Upper lobe of right lung (tissue), 1 donor: ENCODE results near the gene ACRBP. TPM values are rescaled to one million over a fixed set of nuclear protein-coding genes. Genes with fewer than 3 reads are reported as not detected.
"Not testable (repeated sequence)": the region's sequence is repeated elsewhere in the genome, so short reads cannot be mapped to it uniquely, and the experiment has no call there.

Experiments
- ATAC-seq: fragments of 200-7000 bp; cut with Tn5 transposase; one replicate; pipeline ENCODE4 v1.9.1; 2020; ENCODE audit warnings: mild to moderate bottlenecking, moderate library complexity
- DNase-seq: peaks from one replicate; pipeline ENCODE4 v3.0.0-alpha.2; 2020
- H3K27ac ChIP-seq: fragments of 200-600 bp; one replicate; pipeline ENCODE4 v1.8.0; 2022
- H3K27me3 ChIP-seq: fragments of 200-600 bp; one replicate; pipeline ENCODE4 v1.8.0; 2022; ENCODE audit warnings: mild to moderate bottlenecking
- H3K36me3 ChIP-seq: fragments of 200-600 bp; one replicate; pipeline ENCODE4 v1.8.0; 2022
- H3K4me1 ChIP-seq: fragments of 200-600 bp; one replicate; pipeline ENCODE4 v1.8.0; 2022
- H3K4me3 ChIP-seq: fragments of 200-600 bp; one replicate; pipeline ENCODE4 v1.8.0; 2022; ENCODE audit warnings: mild to moderate bottlenecking
- H3K9me3 ChIP-seq: fragments of 200-600 bp; one replicate; pipeline ENCODE4 v1.8.0; 2022
- intact Hi-C: fragments of 100-400 bp; cut with DNase I; formaldehyde crosslinking; loops from one replicate; pipeline ENCODE4 v1.11.0; 2022
- total RNA-seq: library from RNA; stranded (reverse); fragmentation: NEBNext Ultra II Directional; extraction: Animal tissue kit (Norgen Biotek cat#: 25700); gene quantifications from one replicate; pipeline ENCODE4 v1.2.1, GENCODE V29; 2021
- TF ChIP-seq, protein P1 (sequence below): fragments of 200-600 bp; IDR thresholded peaks from one replicate; pipeline ENCODE4 v1.8.0; 2022; ENCODE audit warnings: antibody characterized with exemption
- donor health status: DM: no; HTN: yes; CAD: no; lungs with severe emphysema.

Gene ACRBP
- total RNA-seq, 1 donor from 2014 or later = 3.8 TPM

DNA sequence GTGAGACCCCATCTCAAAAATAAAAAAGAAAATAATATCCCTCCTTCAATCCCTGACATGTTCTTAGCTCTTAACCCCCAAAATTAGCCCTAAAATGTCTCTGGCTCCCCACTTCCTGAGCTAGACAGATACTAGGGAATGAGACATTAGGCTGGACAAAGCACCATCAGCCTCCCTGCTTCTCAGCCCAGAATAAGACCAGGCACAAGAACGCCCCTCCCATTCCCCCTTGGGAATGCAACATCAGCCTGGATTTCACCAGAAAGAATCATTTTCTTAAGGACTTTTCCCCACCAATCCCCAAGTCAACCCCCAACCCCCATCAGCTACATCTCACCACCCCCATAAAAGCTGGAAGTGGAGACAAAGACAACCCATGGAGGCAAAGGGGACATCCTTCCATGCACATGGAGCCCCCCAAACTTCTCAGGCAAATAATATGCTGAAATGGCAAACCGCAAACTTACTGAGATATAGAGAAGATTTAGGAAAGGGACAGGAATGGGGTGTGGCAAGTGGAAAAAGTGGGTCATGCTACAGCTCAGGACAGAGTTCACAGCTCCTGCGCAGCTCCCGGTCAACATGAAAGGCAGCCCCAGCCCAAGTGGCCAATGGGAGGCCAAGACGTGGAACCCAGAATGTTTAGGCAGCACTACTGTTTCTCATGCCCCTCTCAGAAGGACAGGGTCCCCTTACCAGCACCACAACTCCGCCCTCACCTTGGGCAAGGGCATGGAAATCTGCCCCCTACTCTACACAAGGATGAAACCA is 42.8 kb downstream of the ACRBP start:
- intact Hi-C loops = no loop called here
- peak overlapping the region; percentile 95 for H3K27ac ChIP-seq
- H3K9me3 ChIP-seq = no peaks in the 10 kb centered on the region
- ATAC-seq = no peak
- TF ChIP-seq, protein P1, sequence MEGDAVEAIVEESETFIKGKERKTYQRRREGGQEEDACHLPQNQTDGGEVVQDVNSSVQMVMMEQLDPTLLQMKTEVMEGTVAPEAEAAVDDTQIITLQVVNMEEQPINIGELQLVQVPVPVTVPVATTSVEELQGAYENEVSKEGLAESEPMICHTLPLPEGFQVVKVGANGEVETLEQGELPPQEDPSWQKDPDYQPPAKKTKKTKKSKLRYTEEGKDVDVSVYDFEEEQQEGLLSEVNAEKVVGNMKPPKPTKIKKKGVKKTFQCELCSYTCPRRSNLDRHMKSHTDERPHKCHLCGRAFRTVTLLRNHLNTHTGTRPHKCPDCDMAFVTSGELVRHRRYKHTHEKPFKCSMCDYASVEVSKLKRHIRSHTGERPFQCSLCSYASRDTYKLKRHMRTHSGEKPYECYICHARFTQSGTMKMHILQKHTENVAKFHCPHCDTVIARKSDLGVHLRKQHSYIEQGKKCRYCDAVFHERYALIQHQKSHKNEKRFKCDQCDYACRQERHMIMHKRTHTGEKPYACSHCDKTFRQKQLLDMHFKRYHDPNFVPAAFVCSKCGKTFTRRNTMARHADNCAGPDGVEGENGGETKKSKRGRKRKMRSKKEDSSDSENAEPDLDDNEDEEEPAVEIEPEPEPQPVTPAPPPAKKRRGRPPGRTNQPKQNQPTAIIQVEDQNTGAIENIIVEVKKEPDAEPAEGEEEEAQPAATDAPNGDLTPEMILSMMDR = no peak
- H3K36me3 ChIP-seq = peaks cover 36% of the 10 kb centered on the region
- no peak for DNase-seq
- no peaks in the 10 kb centered on the region for H3K27me3 ChIP-seq
- peaks cover 37% of the 10 kb centered on the region for H3K4me1 ChIP-seq
- peak overlapping the region; percentile 84 for H3K4me3 ChIP-seq

DNA sequence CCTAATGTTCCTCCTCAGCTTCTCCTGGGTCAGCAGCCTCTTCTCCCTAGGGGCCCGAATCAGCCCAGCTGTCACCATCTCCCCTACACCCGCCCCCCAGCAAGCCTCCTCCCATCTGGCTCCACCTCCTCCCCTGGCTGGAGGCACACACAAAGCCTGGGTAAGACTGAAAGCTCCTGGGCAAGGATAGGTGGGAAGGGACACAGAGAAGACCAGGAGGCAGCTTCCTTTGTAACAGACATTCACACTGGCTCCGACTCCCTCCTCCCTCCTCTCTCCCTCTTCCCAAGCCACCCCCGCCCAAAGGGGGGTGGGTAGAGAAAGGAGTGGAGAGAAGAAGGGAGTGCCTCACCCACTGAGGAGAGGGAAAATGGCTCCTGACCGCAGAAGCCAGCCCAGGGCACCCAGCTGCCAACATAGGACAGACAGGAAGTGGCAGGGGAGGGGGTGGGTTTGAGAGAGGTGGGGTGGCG is 44.1 kb downstream of the ACRBP start:
- H3K4me3 ChIP-seq = peak overlapping the region; percentile 84
- peaks cover 49% of the 10 kb centered on the region for H3K36me3 ChIP-seq
- no peaks in the 10 kb centered on the region for H3K27me3 ChIP-seq
- H3K4me1 ChIP-seq = peaks cover 37% of the 10 kb centered on the region
- peak overlapping the region; percentile 55 for H3K27ac ChIP-seq
- no peaks in the 10 kb centered on the region for H3K9me3 ChIP-seq
- DNase-seq (no peak), ATAC-seq (no peak)
- TF ChIP-seq, protein P1 = no peak
- intact Hi-C loops = no loop called here

DNA sequence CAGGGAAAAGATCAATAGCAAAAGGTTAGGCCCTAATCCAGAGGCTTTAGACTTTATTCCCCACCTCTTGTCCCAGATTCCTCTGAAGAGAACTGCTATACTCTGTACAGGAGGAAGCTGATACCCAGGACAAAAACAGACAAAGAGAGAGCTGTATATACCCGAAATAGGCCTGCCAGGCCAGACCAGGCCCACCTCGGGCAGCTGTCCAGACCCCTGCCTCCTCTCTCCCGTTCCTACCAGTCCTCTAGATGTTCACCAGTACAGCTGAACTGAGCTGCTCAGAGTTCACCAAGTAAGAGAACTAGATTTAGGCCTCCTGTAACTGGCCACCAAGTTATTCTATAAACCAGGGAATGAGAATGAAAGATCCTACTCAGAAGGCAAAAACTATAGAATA is 44.7 kb downstream of the ACRBP start:
- H3K27ac ChIP-seq = peak overlapping the region; percentile 55
- H3K9me3 ChIP-seq = no peaks in the 10 kb centered on the region
- no peaks in the 10 kb centered on the region for H3K27me3 ChIP-seq
- TF ChIP-seq, protein P1 = no peak
- H3K4me1 ChIP-seq = peaks cover 37% of the 10 kb centered on the region
- no peak overlapping the region for H3K4me3 ChIP-seq
- intact Hi-C loops = no loop called here
- DNase-seq (no peak), ATAC-seq (no peak)
- peaks cover 55% of the 10 kb centered on the region for H3K36me3 ChIP-seq

GRCh38 chr12:6595673-6596072 is 51.6 kb downstream of the ACRBP start:
- peaks cover 100% of the 10 kb centered on the region for H3K36me3 ChIP-seq
- intact Hi-C loops, H3K4me3 ChIP-seq, H3K9me3 ChIP-seq, ATAC-seq, H3K4me1 ChIP-seq, H3K27ac ChIP-seq, H3K27me3 ChIP-seq, DNase-seq: not testable (repeated sequence)

GRCh38 chr12:6592087-6592486 is 55.1 kb downstream of the ACRBP start:
- TF ChIP-seq, protein P1 = no peak
- ATAC-seq (no peak), DNase-seq (no peak)
- no peaks in the 10 kb centered on the region for H3K27me3 ChIP-seq
- H3K36me3 ChIP-seq = peaks cover 100% of the 10 kb centered on the region
- no peaks in the 10 kb centered on the region for H3K9me3 ChIP-seq
- no peaks in the 10 kb centered on the region for H3K4me1 ChIP-seq
- intact Hi-C loops = no loop called here
- H3K27ac ChIP-seq = no peak overlapping the region
- H3K4me3 ChIP-seq = no peak overlapping the region

Other genes starting within 250 kb of the ACRBP start
- 1.5 TPM for gene CD27, start 202.5 kb downstream of the ACRBP start, total RNA-seq
- gene TAPBPL, start 195.4 kb downstream of the ACRBP start, total RNA-seq = 28.4 TPM
- 6.3 TPM for gene VAMP1, start 176.8 kb downstream of the ACRBP start, total RNA-seq
- 114 TPM for gene MRPL51, start 154.2 kb downstream of the ACRBP start, total RNA-seq
- 26.7 TPM for gene NCAPD2, start 153.3 kb downstream of the ACRBP start, total RNA-seq
- gene GAPDH, start 112.9 kb downstream of the ACRBP start, total RNA-seq = 736 TPM
- 23.5 TPM for gene IFFO1, start 91.4 kb downstream of the ACRBP start, total RNA-seq
- 32.2 TPM for gene NOP2, start 79.1 kb downstream of the ACRBP start, total RNA-seq
- 160 TPM for gene CHD4, start 40.1 kb downstream of the ACRBP start, total RNA-seq
- 2.5 TPM for gene LPAR5, start 11.5 kb downstream of the ACRBP start, total RNA-seq
- 38.0 TPM for gene ING4, start 15.7 kb upstream of the ACRBP start, total RNA-seq
- gene ZNF384, start 41.9 kb upstream of the ACRBP start, total RNA-seq = 53.6 TPM
- gene PIANP, start 53.4 kb upstream of the ACRBP start, total RNA-seq = 0.20 TPM
- 57.9 TPM for gene COPS7A, start 76.6 kb upstream of the ACRBP start, total RNA-seq
- gene MLF2, start 105.7 kb upstream of the ACRBP start, total RNA-seq = 118 TPM
- gene PTMS, start 118.9 kb upstream of the ACRBP start, total RNA-seq = 323 TPM
- gene LAG3, start 125.1 kb upstream of the ACRBP start, total RNA-seq = 1.5 TPM
- 67.6 TPM for gene CD4, start 142.1 kb upstream of the ACRBP start, total RNA-seq
- gene GPR162, start 174.4 kb upstream of the ACRBP start, total RNA-seq = 17.1 TPM
- 9.7 TPM for gene P3H3, start 181.0 kb upstream of the ACRBP start, total RNA-seq
- gene GNB3, start 193.5 kb upstream of the ACRBP start, total RNA-seq = 0.32 TPM
- 1.1 TPM for gene CDCA3, start 203.9 kb upstream of the ACRBP start, total RNA-seq
- gene USP5, start 204.7 kb upstream of the ACRBP start, total RNA-seq = 63.9 TPM
- gene TPI1, start 220.1 kb upstream of the ACRBP start, total RNA-seq = 280 TPM
- gene SPSB2, start 225.9 kb upstream of the ACRBP start, total RNA-seq = 30.2 TPM